ENCODE results near the gene ABRACL. TPM values are rescaled to one million over a fixed set of nuclear protein-coding genes. Genes with fewer than 3 reads are reported as not detected.

ABRACL gene
- total and polyA plus RNA-seq, 2 of the 4 experiments (the other 2 are of a cell fraction) = 16.0 to 27.9 TPM

- POLR2A ChIA-PET (ENCODE audit: unreplicated experiment) = no interaction called here
Measured at GRCh38 chr6:139060332-139060731, 31.8 kb downstream of the ABRACL start.

More at GRCh38 chr6:139060332-139060731, 31.8 kb downstream of the ABRACL start:
- peak overlapping the region; percentile 51 for H3K4me2 ChIP-seq (ENCODE audit: low read depth, low read length)
- no peak overlapping the region for H3K9ac ChIP-seq (ENCODE audit: low read depth, low read length)
- no TSS peak for BruUV-seq (replicated peaks)
- H3K9me1 ChIP-seq (ENCODE audit: insufficient read depth, low read length) = no peaks in the 10 kb centered on the region
- H4K8ac ChIP-seq (ENCODE audit: low read depth in 2 of 2, low read length in 2 of 2) = no peak overlapping the region
- intact Hi-C loops (cut with micrococcal nuclease) = no loop called here
- H2BK20ac ChIP-seq (ENCODE audit: low read depth, low read length) = no peak overlapping the region
- H2BK120ac ChIP-seq (ENCODE audit: low read depth, low read length) = no peak overlapping the region
- H3K79me1 ChIP-seq (ENCODE audit: low read depth in 1 of 2, low read length in 2 of 2) = no peaks in the 10 kb centered on the region
- no peak overlapping the region for H2AK5ac ChIP-seq (ENCODE audit: low read depth, low read length)
- CTCF ChIA-PET = no interaction called here
- in situ Hi-C loops (cut with MboI; ENCODE audit: low sequenced_read_pairs) = no loop called here
- DNase-seq (peak; percentile 79), ATAC-seq (ENCODE audit: low read depth) (peak; percentile 62)
- H3K27ac ChIP-seq (ENCODE audit: insufficient read depth, low read length) = no peak overlapping the region
- H2BK15ac ChIP-seq (ENCODE audit: low read depth, low read length) = no peak overlapping the region
- H3K4ac ChIP-seq (ENCODE audit: low read depth, low read length) = no peak overlapping the region
- no peak overlapping the region for H2AK9ac ChIP-seq (replicated peaks; ENCODE audit: low read depth, low read length, poor library complexity)
- H3K23ac ChIP-seq (ENCODE audit: low read depth, low read length) = no peak overlapping the region
- no peak overlapping the region for H4K91ac ChIP-seq (ENCODE audit: insufficient read depth, low read depth, low read length)
- no peaks in the 10 kb centered on the region for H3K36me3 ChIP-seq (ENCODE audit: control insufficient read depth, insufficient read depth, low read length)
- no peak overlapping the region for H3K56ac ChIP-seq (ENCODE audit: extremely low read depth, insufficient read depth, low read length)
- no peaks in the 10 kb centered on the region for H3K9me3 ChIP-seq (ENCODE audit: control insufficient read depth, insufficient read depth, low read length)
- TF ChIP-seq CTCF (conservative IDR thresholded peaks at IDR 0.05; ENCODE audit: low read depth, low read length) (no peak), CEBPB (IDR thresholded peaks at IDR 0.05; ENCODE audit: low read depth, low read length) (0 out of 2 replicates have a peak, but pooled peaks have one; percentile 46)
- H3K14ac ChIP-seq (replicated peaks; ENCODE audit: low read depth, low read length) = no peak overlapping the region
- no peak overlapping the region for H4K5ac ChIP-seq (ENCODE audit: low read depth, low read length)
- H3K4me3 ChIP-seq (ENCODE audit: insufficient read depth, low read depth, low read length) = no peak overlapping the region
- peaks cover 3% of the 10 kb centered on the region; the same call in 1 of the 2 replicates for H3K27me3 ChIP-seq (ENCODE audit: control insufficient read depth, insufficient read depth, low read length)
- H4K20me1 ChIP-seq (ENCODE audit: insufficient read depth, low read length) = no peaks in the 10 kb centered on the region
- no peak overlapping the region for H2BK5ac ChIP-seq (ENCODE audit: low read depth, low read length, poor library complexity, severe bottlenecking)
- dilution Hi-C loops (cut with HindIII; ENCODE audit: low sequenced_read_pairs, unreplicated experiment) = no loop called here
- H2AFZ ChIP-seq (replicated peaks; ENCODE audit: low read length, poor library complexity) = no peak overlapping the region
- H3K4me1 ChIP-seq (ENCODE audit: control insufficient read depth, insufficient read depth, low read length) = peaks cover 2% of the 10 kb centered on the region; the same call in 1 of the 2 replicates
- no peak overlapping the region for H3K18ac ChIP-seq (ENCODE audit: low read depth, low read length)

Data from IMR-90 (cell line).